ENCODE data around the gene AR. TPM values are rescaled to one million over a fixed set of nuclear protein-coding genes. Genes with fewer than 3 reads are reported as not detected.

The AR gene
- total RNA-seq, 1 donor from 2014 or later, result under 0.01 TPM

GRCh38 chrX:67544281-67545035 lies 637 bp downstream of the AR start:
- H3K27me3 ChIP-seq (ENCODE audit: control insufficient read depth, insufficient read depth, low read length), result peaks cover 17% of the 10 kb centered on the region
- no peaks in the 10 kb centered on the region for H3K36me3 ChIP-seq (ENCODE audit: control insufficient read depth, insufficient read depth, low read length)
- peak overlapping the region; percentile 26 for H3K4me3 ChIP-seq (ENCODE audit: low read depth, low read length)
- no peak for DNase-seq (ENCODE audit: low read depth)
- TF ChIP-seq CTCF (IDR thresholded peaks at IDR 0.05; ENCODE audit: insufficient read depth, low read length, severe bottlenecking), result no peak
- no peak for FAIRE-seq

- FAIRE-seq, result no peak
- no peak overlapping the region for H3K4me3 ChIP-seq (ENCODE audit: low read depth, low read length)
- H3K36me3 ChIP-seq (ENCODE audit: control insufficient read depth, insufficient read depth, low read length), result no peaks in the 10 kb centered on the region
- no peak for TF ChIP-seq CTCF (IDR thresholded peaks at IDR 0.05; ENCODE audit: insufficient read depth, low read length, severe bottlenecking)
- peaks cover 17% of the 10 kb centered on the region for H3K27me3 ChIP-seq (ENCODE audit: control insufficient read depth, insufficient read depth, low read length)
- DNase-seq (ENCODE audit: low read depth), result no peak
Measured at GRCh38 chrX:67545036-67545821, 1.4 kb downstream of the AR start.

- H3K4me3 ChIP-seq (ENCODE audit: low read depth, low read length), result peak overlapping the region; percentile 21
- FAIRE-seq, result no peak
- no peak for TF ChIP-seq CTCF (IDR thresholded peaks at IDR 0.05; ENCODE audit: insufficient read depth, low read length, severe bottlenecking)
Measured at GRCh38 chrX:67545893-67546495, 2.2 kb downstream of the AR start.

GRCh38 chrX:67546496-67547423 lies 2.9 kb downstream of the AR start:
- H3K27me3 ChIP-seq (ENCODE audit: control insufficient read depth, insufficient read depth, low read length), result peaks cover 17% of the 10 kb centered on the region
- FAIRE-seq, result no peak

More at GRCh38 chrX:67545893-67546495, 2.2 kb downstream of the AR start:
- Histone ChIP-seq H3K36me3 (ENCODE audit: control insufficient read depth, insufficient read depth, low read length) (no peaks in the 10 kb centered on the region), H3K27me3 (ENCODE audit: control insufficient read depth, insufficient read depth, low read length) (peaks cover 17% of the 10 kb centered on the region)
- no peak for DNase-seq (ENCODE audit: low read depth)

More at GRCh38 chrX:67546496-67547423, 2.9 kb downstream of the AR start:
- no peaks in the 10 kb centered on the region for H3K36me3 ChIP-seq (ENCODE audit: control insufficient read depth, insufficient read depth, low read length)
- TF ChIP-seq CTCF (IDR thresholded peaks at IDR 0.05; ENCODE audit: insufficient read depth, low read length, severe bottlenecking), result no peak
- DNase-seq (ENCODE audit: low read depth), result no peak
- H3K4me3 ChIP-seq (ENCODE audit: low read depth, low read length), result peak overlapping the region; percentile 21
